ENCODE measurements around the gene OR56B4.

GRCh38 chr11:6151117-6151516 is 43.6 kb downstream of the OR56B4 start:
- TF ChIP-seq CTCF (IDR thresholded peaks at IDR 0.05; ENCODE audit: low read depth, low read length) (no peak), MYC (IDR thresholded peaks at IDR 0.05; ENCODE audit: low read depth, low read length) (no peak), MAX (IDR thresholded peaks at IDR 0.05; ENCODE audit: low read depth, low read length) (no peak), POLR2A (IDR thresholded peaks at IDR 0.05; ENCODE audit: extremely low read depth, insufficient read length) (no peak)
